ENCODE results near the gene MYOF.
"Not testable (repeated sequence)": the region's sequence is repeated elsewhere in the genome, so short reads cannot be mapped to it uniquely, and the experiment has no call there.

The MYOF gene

DNA sequence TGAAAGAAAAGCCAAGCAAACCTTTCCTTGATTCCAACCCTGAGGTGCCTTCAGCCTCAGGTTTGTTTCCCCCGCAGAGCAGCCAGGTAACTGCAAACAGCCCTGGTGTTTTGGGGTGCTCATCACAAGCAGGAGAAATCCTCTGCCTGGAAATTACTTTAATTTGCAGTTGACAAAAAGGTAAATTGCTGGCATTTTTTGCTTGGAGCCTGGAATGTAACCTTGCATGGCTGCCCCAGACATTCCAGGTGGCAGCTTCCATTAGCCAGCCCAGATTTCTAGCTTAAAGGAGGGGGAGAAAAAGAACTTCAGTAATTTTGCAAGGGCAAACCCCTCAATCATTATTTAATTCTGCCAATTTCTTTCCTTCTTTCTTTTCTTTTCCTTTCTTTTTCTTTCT is 194.4 kb downstream of the MYOF start:
- DNase-seq = no peak

DNA sequence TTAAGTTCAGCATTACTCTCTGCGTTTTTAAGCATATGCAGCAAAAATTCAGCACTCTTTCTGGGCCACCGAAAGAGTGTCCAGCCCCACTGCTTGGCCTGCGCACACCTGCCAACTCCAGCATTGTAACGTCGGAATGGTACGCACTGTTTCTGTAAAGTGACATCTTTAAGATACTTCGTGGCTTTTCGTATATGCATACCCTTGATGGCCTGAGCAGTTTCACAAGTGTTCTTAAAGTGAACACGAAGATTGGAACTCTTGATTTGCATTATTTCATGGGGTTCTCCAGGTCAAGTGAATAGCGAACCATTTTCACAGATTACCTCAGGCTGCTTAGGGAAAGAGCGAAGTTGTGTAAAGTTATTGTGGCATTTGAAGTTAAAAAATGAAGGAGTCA is 197.9 kb downstream of the MYOF start:
- not testable (repeated sequence) for DNase-seq

DNA sequence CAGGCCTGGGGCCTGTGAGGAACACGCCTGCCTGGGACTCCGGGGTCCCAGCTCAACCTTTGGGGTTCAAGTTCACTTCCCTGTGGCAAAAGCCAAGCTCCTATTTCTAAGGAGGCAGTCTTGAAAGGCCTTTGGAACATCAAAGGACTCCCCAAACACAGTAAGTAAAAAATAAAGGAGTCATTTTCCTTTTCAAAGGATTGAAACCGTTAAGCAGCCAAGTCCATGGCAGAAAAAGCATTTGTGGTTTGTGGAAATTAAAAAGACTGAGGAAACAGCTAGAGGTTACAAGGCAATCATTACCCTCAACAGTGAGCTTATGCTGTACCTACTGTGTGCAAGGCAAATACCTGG is 200.8 kb downstream of the MYOF start:
- DNase-seq = no peak

DNA sequence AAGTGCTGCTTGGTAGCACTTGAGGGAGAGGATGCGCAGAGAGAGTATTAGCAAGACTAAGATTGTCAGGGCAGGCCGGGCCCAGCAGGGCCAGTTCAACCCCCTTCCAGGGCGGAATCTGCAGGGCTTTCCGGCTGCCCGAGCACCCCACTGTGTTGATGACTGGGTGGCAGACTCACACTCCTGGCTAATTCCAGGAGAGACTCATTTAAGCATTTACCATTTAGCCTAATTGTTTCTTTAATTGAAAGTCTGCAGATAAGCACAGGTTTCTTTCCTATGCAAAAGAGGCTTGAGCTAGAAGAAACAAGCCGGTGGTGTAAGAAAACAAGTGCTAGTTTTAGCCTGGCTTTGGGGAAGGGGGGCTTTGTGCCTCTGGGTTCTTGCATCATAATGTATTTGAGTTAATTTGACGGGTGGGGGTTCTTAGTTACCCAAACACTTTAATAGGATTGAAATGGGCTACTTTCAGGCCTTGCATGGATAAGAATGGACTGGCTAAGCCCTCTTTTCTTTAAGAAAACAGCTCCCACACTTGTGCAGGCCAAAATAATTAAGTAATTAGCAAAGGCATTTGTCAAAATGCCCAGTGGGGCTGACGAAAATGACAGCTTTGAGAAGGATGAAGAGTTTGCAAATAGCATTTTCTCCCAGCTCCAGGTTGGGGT is 201.3 kb downstream of the MYOF start:
- DNase-seq = no peak

DNA sequence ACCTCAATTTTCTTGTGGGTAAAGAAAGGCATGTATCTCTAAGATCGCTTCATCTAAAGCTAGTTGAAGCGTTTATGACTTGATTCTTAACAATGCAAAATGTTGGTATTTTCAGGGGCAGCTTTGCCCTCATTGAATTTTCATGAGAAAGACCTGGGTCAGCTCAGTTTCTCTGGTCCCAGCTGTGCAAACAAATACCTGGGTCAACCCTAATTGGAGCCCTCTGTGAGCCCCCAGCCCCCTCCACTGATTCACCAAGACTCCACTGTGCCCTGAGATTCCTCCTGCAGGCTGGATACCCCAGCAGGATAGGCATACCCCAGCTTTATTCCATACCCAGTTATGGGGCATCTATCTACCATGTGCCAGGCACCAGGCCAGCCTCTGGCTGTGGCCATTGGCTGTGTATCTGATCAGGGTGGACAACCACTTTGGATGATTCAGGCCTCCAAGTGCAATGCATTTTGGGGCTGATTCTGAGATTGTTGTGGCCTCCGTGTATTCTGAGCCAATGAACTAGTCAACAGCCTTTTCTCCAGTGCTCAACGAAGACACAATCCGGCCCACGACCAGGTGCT is 201.9 kb downstream of the MYOF start:
- no peak for DNase-seq

DNA sequence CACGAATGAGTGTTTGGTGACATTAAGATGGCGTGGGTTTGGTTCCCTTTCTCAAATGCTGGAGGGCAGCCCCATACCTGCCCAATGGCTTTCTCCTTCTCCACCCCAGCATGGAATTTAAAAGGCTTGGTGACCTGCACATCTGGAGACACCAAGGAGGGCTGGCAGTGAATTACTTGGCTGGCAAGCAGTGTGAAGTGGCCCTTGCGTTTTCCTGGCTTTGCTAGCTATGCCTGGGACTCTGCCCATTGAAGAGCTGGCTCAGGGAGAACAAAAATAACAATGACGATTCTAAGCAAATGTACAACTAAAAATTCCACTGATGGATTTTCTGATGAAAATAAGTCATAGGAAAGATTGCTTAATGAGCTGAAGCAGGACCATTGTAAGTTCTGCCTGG is 204.8 kb downstream of the MYOF start:
- no peak for DNase-seq

DNA sequence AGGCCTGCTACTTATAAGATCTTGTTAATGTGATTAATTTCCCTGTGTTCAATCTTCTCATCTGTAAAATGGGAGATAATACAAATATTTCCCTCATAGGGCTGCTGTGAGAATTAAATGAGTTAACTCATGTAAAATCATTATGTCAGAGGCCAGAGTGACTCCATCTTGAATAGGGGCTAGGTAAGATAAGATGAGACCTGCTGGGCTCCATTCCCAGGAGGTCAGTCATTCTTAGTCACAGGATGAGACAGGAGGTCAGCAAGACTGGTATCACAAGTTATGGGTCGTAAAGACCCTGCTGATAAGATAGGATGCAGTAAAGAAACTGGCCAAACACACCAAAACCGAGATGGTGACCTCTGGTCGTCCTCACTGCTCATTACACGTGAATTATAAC is 207.7 kb downstream of the MYOF start:
- no peak for DNase-seq

DNA sequence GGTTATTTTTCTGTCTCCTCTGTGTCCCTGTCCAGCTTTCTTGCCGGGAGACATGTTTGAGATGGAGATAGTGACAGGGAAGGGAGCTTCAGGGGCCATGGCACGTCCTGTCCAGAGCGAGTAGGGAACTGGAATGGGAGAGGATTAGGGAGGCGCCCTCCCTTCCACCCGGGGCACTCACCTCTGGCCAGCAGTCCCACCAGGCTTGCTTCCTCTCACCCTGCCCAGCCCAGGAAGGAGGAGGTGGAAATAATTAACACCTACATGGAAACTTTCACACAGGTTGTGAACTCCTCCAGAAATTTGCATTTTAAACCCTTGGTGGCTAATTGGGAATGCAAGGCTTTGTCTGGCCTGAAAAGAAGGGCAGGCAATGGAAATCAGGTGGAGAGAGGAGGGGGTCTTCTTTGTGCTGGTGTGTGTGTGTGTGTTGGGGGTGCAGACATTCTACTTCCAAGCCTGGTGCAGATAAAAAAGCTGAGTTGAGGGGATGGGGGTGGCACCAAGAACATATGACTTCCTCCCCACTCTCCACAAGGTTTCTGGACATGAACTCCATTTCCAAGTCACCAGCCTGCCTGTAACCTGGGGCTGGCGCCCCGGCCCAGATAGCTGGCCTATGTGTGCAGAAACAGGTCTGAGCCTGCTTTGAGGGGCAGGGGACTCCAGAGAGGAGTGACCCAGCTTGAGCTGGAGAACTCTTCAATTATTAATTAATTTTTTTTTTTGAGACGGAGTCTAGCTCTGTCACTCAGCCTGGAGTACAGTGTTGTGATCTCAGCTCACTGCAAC is 209.1 kb downstream of the MYOF start:
- DNase-seq = no peak

DNA sequence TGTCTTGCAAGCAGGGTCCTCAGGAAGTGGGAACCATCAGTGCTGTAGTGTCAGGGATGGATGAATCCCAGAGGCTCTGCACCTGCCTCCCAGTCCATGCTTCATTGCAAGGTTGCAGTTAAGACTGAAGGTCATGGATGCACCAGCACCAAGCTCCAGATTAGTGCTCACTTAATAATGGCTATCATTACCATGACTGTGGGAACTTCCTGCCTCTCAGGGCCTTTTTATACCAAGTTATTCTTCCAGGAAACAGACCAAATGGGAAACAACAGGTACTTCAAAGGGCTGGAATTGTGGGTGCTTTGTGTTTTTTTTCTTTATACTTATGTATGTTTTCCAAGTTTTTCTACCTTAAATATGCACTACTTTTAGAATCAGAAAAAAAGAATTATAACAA is 210.8 kb downstream of the MYOF start:
- DNase-seq = no peak

DNA sequence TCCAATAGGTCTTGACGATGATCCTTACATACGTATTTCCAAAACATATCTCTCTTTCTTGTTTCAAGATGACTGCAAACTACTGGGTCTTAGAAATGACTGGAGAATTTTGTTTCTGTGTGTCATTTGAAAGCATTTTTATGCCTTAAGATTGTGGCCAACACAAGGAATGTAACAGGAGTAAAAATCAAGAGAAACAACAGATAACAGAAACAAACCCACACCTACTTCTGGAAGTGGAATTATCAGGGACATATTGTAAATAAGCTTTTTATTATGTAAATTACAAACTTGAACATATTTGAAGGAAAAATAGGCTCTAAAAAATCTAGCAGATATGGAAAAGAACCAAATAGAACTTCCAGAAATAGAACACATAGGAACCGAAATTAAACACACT is 212.9 kb downstream of the MYOF start:
- DNase-seq = no peak

DNA sequence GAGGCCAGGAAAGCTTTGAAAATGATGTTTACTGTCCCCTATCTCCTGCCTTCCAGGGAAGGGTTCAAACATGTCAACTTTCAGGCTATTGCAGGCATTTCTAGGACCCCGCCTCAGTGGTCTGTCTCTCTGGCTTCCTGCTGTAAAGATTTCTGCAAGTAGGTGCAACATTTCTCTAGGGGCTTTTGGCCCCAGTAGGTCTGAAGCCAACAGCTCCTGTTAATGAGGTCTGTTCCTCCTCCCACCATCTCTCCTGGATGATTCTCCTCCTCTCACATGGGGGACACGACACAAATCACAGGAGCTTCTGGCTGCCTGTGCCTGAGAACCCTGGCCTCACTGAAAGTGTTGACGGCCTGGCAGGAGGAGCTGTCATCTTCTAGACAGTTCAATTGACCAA is 214.1 kb downstream of the MYOF start:
- DNase-seq = no peak

DNA sequence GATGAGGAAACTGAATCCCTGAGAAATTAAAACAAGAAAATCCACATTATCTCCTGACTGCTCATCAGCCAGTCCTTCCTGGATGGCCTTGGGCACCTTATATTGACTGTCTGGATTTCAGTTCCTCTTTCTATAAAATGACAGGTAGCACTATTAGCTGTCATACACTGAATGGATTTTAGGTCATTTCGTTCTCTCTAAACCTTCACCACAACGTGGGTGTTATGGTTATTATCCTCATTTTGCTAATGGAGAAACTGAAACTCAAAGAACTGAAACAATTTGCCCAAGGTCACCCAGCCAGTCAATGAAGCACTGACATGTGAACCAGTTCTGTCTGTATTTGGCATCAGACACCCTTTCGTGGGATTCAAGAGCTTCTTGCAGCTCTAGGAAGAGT is 214.6 kb downstream of the MYOF start:
- no peak for DNase-seq

DNA sequence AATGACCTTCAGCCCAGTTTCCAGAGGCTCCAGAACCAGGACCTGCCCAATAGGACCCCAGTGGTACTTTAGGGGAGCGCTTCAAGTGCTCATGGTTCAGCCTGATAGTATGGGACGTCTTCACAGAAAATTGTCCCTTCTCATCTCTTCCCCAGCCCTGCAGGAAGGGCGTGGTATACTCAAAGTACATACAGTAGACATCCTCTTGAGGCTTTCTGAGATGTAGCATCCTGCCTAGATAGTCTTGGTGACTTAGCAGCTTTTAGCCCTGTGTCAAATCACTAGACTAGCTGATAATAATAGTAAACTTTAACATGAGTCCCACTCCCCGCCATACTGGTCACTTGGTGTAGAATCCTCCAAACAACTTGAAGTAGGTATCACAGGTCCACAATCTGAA is 215.3 kb downstream of the MYOF start:
- DNase-seq = no peak

DNA sequence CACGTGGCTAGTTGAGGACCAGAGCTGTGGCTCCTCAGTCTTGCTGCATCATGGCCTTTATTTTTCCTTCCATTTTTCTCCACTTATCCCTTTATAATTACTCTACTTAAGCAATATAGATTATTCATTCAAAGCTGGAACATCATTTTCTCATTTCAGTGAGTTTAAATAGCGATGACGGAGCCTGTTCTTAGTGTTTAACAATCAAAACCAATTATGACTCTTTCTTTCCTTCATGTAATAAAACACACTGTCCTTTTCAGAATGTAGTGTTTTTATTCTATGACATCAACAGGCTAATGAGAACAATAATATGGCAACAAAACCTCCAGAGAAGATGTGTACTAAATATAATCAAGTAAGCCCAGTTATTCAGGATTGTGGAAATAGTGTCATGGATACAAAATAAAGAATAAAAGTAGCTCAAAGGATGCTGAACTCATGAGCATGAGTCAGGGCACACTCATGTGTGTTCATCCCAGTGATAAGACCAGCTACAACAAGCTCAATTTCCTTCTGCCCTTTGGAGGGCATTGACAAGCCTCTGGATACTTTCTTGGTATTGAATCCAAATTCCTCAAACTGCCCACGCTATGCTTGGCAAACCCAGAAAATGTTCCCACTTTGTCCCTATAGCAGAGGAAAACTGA is 220.0 kb downstream of the MYOF start:
- DNase-seq = no peak

DNA sequence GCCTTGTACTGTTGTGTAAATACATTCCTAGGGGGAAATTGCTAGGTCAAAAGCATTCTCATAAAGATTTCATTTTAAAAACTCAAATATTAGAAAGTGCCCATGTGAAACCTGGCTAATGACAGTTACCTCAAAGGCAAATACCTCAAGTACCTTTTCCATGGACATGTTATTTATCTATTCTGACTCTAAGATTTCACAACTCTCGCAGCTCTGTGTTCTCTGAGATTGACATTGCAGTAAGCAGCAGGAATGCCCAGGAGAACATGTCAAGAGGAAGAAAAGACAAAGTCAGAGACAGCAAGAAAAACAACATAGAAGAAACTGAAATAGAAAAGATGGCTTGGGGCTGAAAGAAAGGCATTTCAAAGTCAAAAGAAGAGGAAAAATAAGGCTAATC is 221.0 kb downstream of the MYOF start:
- DNase-seq = no peak

DNA sequence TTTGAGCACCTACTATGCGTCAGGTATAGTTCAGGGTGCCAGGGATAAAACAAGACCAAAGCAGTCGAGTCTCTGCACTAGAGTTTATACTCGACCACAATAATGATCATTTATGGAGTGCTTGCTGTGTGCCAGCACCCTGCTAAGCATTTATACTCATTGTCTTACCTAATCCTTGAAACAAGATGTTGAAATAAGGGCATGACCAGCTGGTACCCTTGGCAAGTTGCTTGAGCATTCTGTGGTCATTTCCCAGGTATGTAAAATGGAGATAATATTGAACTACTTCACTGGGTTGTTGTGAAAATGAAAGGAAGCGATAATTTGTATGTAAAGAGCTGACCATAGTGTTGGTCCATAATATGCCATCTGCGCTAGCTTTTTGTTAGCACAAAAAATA is 223.0 kb downstream of the MYOF start:
- DNase-seq = no peak
